Kidney epithelial cell (primary cell): ENCODE data around the gene SASH1. TPM values are rescaled to one million over a fixed set of nuclear protein-coding genes. Genes with fewer than 3 reads are reported as not detected.

ENCODE experiments used
- DNase-seq: peaks from one replicate; pipeline ENCODE4 v3.0.0-alpha.2; 2010; ENCODE audit warnings: low read depth
- H3K27me3 ChIP-seq: 2 replicates; pipeline ENCODE4 v1.6.0; 2011; ENCODE audit warnings: low read length; ENCODE audit not compliant: control insufficient read depth, insufficient read depth
- H3K36me3 ChIP-seq: 2 replicates; pipeline ENCODE4 v1.5.1; 2011; ENCODE audit warnings: low read length; ENCODE audit not compliant: control insufficient read depth, insufficient read depth
- H3K4me3 ChIP-seq: 2 replicates; pipeline ENCODE4 v1.5.1; 2011; ENCODE audit warnings: low read depth, mild to moderate bottlenecking, control low read depth, low read length
- CTCF ChIP-seq: IDR thresholded peaks from 2 replicates; pipeline ENCODE4 v1.5.1; 2011; ENCODE audit warnings: mild to moderate bottlenecking, moderate library complexity, low read length, control low read depth, inconsistent platforms; ENCODE audit not compliant: insufficient read depth, poor library complexity, severe bottlenecking
- total RNA-seq: library from RNA; depleted of rRNA; stranded (reverse); fragments of >200 nt; gene quantifications from 2 replicates; pipeline ENCODE4 v1.2.3, GENCODE V29; 2015

SASH1 gene
- total RNA-seq, 1 donor from 2014 or later = 13.8 TPM

GRCh38 chr6:148534871-148535270 lies 192.2 kb downstream of the SASH1 start:
- Histone ChIP-seq H3K27me3 (no peaks in the 10 kb centered on the region), H3K36me3 (peaks cover 2% of the 10 kb centered on the region), H3K4me3 (no peak overlapping the region)
- DNase-seq = no peak
- TF ChIP-seq CTCF = no peak

GRCh38 chr6:148535381-148535780 lies 192.7 kb downstream of the SASH1 start:
- Histone ChIP-seq H3K4me3 (no peak overlapping the region), H3K36me3 (peaks cover 3% of the 10 kb centered on the region), H3K27me3 (no peaks in the 10 kb centered on the region)
- no peak for TF ChIP-seq CTCF
- no peak for DNase-seq

GRCh38 chr6:148535976-148536375 lies 193.3 kb downstream of the SASH1 start:
- Histone ChIP-seq H3K36me3 (peaks cover 3% of the 10 kb centered on the region), H3K4me3 (no peak overlapping the region), H3K27me3 (no peaks in the 10 kb centered on the region)
- TF ChIP-seq CTCF = no peak
- DNase-seq = no peak

- TF ChIP-seq CTCF = no peak
- H3K36me3 ChIP-seq = peaks cover 1% of the 10 kb centered on the region
- H3K4me3 ChIP-seq = no peak overlapping the region
- DNase-seq = no peak
- H3K27me3 ChIP-seq = no peaks in the 10 kb centered on the region
Measured at GRCh38 chr6:148538261-148539190, 195.9 kb downstream of the SASH1 start.

GRCh38 chr6:148543540-148543939 lies 200.9 kb downstream of the SASH1 start:
- no peaks in the 10 kb centered on the region for H3K27me3 ChIP-seq
- no peak overlapping the region for H3K4me3 ChIP-seq
- no peak for DNase-seq
- TF ChIP-seq CTCF = no peak
- peaks cover 1% of the 10 kb centered on the region for H3K36me3 ChIP-seq
